SU-DHL-6 (cell line): ENCODE data around the gene GSTT4.
"Not testable (repeated sequence)": the region's sequence is repeated elsewhere in the genome, so short reads cannot be mapped to it uniquely, and the experiment has no call there.

Experiments
- EZH2phosphoT487 ChIP-seq: fragments of 200-600 bp; sonication (generic), shearing (Covaris generic); conservative IDR thresholded peaks from 2 replicates; pipeline ENCODE4 v1.6.1; 2018; ENCODE audit warnings: mild to moderate bottlenecking, antibody characterized with exemption, low read length, moderate library complexity, mixed read lengths
- TF ChIP-seq, protein P1 (sequence below): fragments of 200-600 bp; sonication (generic); IDR thresholded peaks from one replicate; pipeline ENCODE4 v1.5.1; 2017; ENCODE audit warnings: antibody characterized with exemption, mild to moderate bottlenecking, low read length, moderate library complexity; ENCODE audit not compliant: insufficient read depth, poor library complexity, severe bottlenecking

DNA sequence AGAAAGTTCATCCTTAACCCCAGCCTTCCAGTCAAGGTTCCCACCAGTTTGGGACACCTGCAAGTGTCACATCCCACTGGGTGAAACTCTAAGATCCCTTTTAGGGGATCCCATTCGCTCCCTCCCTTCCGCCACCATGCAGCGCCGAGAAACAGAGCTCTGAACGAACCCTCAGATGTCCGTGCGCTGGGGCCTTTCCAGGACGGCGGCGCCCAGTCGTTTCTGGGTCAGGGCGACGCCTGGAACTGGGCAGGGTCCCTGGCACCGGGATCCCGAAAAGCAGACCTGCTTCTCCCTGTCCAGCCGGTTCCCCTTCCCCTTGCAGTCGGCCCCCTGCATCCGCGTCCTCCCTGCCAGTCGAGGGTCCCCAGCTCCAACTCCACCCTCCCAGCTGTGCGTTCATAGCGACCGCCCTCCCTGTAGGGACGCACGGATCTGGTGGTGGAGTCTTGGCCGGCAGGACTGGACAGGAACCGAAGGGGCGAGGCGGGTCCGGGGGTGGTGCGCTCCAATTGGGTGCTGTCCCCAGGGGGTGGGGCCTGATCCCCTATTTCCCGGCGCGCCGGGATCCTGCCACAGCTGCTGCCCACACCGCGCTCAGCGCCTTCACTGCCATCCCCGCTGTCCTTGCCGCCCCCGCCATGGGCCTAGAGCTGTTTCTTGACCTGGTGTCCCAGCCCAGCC, 25.6 kb downstream of the GSTT4 start, which contains the start of gene GSTT2:
- TF ChIP-seq, protein P1, sequence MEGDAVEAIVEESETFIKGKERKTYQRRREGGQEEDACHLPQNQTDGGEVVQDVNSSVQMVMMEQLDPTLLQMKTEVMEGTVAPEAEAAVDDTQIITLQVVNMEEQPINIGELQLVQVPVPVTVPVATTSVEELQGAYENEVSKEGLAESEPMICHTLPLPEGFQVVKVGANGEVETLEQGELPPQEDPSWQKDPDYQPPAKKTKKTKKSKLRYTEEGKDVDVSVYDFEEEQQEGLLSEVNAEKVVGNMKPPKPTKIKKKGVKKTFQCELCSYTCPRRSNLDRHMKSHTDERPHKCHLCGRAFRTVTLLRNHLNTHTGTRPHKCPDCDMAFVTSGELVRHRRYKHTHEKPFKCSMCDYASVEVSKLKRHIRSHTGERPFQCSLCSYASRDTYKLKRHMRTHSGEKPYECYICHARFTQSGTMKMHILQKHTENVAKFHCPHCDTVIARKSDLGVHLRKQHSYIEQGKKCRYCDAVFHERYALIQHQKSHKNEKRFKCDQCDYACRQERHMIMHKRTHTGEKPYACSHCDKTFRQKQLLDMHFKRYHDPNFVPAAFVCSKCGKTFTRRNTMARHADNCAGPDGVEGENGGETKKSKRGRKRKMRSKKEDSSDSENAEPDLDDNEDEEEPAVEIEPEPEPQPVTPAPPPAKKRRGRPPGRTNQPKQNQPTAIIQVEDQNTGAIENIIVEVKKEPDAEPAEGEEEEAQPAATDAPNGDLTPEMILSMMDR = not testable (repeated sequence)
- not testable (repeated sequence) for TF ChIP-seq EZH2phosphoT487
